SK-N-SH (cell line): ENCODE results near the gene ARHGEF39.

Source experiments
- CTCF ChIP-seq: fragments of 200-600 bp; sonication (generic); IDR thresholded peaks from 2 replicates; pipeline ENCODE4 v1.6.1; 2017; ENCODE audit warnings: antibody characterized with exemption, mild to moderate bottlenecking, moderate library complexity
- EP300 ChIP-seq, 2 experiments: IDR thresholded peaks; 2 replicates each; pipeline versions ENCODE4 v1.4.0 to v1.6.1; 2012; ENCODE audit warnings: borderline replicate concordance in 1 of 2, low read depth in 1 of 2, low read length in 1 of 2
- MXI1 ChIP-seq: IDR thresholded peaks from 2 replicates; pipeline ENCODE4 v1.6.1; 2012; ENCODE audit warnings: mild to moderate bottlenecking, low read depth, low read length, improper control_type of control experiment
- NRF1 ChIP-seq: IDR thresholded peaks from 2 replicates; pipeline ENCODE4 v1.6.1; 2012; ENCODE audit warnings: low read depth, mild to moderate bottlenecking, low read length
- SMC3 ChIP-seq: IDR thresholded peaks from 2 replicates; pipeline ENCODE4 v1.6.1; 2012; ENCODE audit warnings: low read depth, low read length, improper control_type of control experiment
- USF2 ChIP-seq: fragments of 150-350 bp; IDR thresholded peaks from 2 replicates; pipeline ENCODE4 v1.6.1; 2017; ENCODE audit warnings: antibody characterized with exemption, low read length, low read depth, borderline replicate concordance
- TF ChIP-seq, protein P1 (sequence below): IDR thresholded peaks from 2 replicates; pipeline ENCODE4 v1.4.0; 2012; ENCODE audit warnings: low read depth
- TF ChIP-seq, protein P2 (sequence below): IDR thresholded peaks from 2 replicates; pipeline ENCODE4 v1.6.1; 2012; ENCODE audit warnings: mild to moderate bottlenecking, low read depth, low read length, moderate library complexity

GRCh38 chr9:35684921-35685320 is 19.9 kb upstream of the ARHGEF39 start:
- no peak for TF ChIP-seq SMC3
- TF ChIP-seq, protein P1, sequence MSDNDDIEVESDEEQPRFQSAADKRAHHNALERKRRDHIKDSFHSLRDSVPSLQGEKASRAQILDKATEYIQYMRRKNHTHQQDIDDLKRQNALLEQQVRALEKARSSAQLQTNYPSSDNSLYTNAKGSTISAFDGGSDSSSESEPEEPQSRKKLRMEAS, result no peak
- no peak for TF ChIP-seq CTCF
- TF ChIP-seq NRF1, result no peak
- TF ChIP-seq MXI1, result no peak
- TF ChIP-seq, protein P2, sequence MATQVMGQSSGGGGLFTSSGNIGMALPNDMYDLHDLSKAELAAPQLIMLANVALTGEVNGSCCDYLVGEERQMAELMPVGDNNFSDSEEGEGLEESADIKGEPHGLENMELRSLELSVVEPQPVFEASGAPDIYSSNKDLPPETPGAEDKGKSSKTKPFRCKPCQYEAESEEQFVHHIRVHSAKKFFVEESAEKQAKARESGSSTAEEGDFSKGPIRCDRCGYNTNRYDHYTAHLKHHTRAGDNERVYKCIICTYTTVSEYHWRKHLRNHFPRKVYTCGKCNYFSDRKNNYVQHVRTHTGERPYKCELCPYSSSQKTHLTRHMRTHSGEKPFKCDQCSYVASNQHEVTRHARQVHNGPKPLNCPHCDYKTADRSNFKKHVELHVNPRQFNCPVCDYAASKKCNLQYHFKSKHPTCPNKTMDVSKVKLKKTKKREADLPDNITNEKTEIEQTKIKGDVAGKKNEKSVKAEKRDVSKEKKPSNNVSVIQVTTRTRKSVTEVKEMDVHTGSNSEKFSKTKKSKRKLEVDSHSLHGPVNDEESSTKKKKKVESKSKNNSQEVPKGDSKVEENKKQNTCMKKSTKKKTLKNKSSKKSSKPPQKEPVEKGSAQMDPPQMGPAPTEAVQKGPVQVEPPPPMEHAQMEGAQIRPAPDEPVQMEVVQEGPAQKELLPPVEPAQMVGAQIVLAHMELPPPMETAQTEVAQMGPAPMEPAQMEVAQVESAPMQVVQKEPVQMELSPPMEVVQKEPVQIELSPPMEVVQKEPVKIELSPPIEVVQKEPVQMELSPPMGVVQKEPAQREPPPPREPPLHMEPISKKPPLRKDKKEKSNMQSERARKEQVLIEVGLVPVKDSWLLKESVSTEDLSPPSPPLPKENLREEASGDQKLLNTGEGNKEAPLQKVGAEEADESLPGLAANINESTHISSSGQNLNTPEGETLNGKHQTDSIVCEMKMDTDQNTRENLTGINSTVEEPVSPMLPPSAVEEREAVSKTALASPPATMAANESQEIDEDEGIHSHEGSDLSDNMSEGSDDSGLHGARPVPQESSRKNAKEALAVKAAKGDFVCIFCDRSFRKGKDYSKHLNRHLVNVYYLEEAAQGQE, result no peak
- no peak for TF ChIP-seq EP300 (IDR thresholded peaks at IDR 0.05; ENCODE audit: borderline replicate concordance in 1 of 2, low read depth in 1 of 2, low read length in 1 of 2)
- TF ChIP-seq USF2, result no peak
